Activated naive CD4-positive, alpha-beta T cell treated with anti-CD3 and anti-CD28 coated beads, Interleukin-2, amount 50 U/mL, for 72 hours (primary cell): ENCODE data around the gene MIDN. TPM values are rescaled to one million over a fixed set of nuclear protein-coding genes. Genes with fewer than 3 reads are reported as not detected.
A peak's percentile ranks its signal among the peaks of the same experiment; 100 is the strongest.

Source experiments
- ATAC-seq, 2 donors: fragments of 150-1000 bp; cut with Tn5 transposase; 2 replicates each; pipeline ENCODE4 v1.10.0; 2021; ENCODE audit warnings: mild to moderate bottlenecking in 2 of 2, moderate library complexity in 2 of 2
- DNase-seq, 2 donors: peaks; one replicate each; pipeline ENCODE4 v3.0.0; 2021 to 2022; ENCODE audit warnings: low spot score in 2 of 2
- H3K27ac Mint-ChIP-seq, 2 donors: one replicate each; pipeline ENCODE4 v1.8.0; 2022; ENCODE audit warnings: mild to moderate bottlenecking in 2 of 2, mixed read lengths in 2 of 2
- H3K36me3 Mint-ChIP-seq, 2 donors: one replicate each; pipeline ENCODE4 v1.8.0; 2022; ENCODE audit warnings: mixed read lengths in 2 of 2
- H3K9me3 Mint-ChIP-seq, 2 donors: one replicate each; pipeline ENCODE4 v1.8.0; 2022; ENCODE audit warnings: mixed read lengths in 2 of 2
- total RNA-seq, 2 donors: library from RNA; stranded (reverse); gene quantifications; one replicate each; pipeline ENCODE4 v1.2.3, GENCODE V29; 2022

MIDN gene
- total RNA-seq, 2 donors from 2014 or later = 52.9 to 113 TPM

GRCh38 chr19:1276628-1277022, 28.2 kb downstream of the MIDN start:
- DNase-seq (no peak), ATAC-seq (no peak)
- H3K27ac Mint-ChIP-seq = peak overlapping the region; percentile 88 to 96
- peaks cover 27 to 32% of the 10 kb centered on the region in 2 donors for H3K36me3 Mint-ChIP-seq
- no peaks in the 10 kb centered on the region for H3K9me3 Mint-ChIP-seq

GRCh38 chr19:1277061-1277460, 28.7 kb downstream of the MIDN start:
- Mint-ChIP-seq H3K36me3 (peaks cover 23 to 27% of the 10 kb centered on the region in 2 donors), H3K27ac (peak overlapping the region in 1 of 2 donors; percentile 88), H3K9me3 (no peaks in the 10 kb centered on the region)
- no peak for DNase-seq
- ATAC-seq = no peak

GRCh38 chr19:1278074-1278473, 29.7 kb downstream of the MIDN start:
- no peak for ATAC-seq
- Mint-ChIP-seq H3K36me3 (peaks cover 15 to 18% of the 10 kb centered on the region in 2 donors), H3K9me3 (no peaks in the 10 kb centered on the region), H3K27ac (peak overlapping the region in 1 of 2 donors; percentile 44)
- DNase-seq = no peak

GRCh38 chr19:1278713-1279660, 30.6 kb downstream of the MIDN start:
- no peak for DNase-seq
- peaks cover 10 to 17% of the 10 kb centered on the region in 2 donors for H3K36me3 Mint-ChIP-seq
- H3K9me3 Mint-ChIP-seq = no peaks in the 10 kb centered on the region
- no peak for ATAC-seq
- no peak overlapping the region for H3K27ac Mint-ChIP-seq

GRCh38 chr19:1279782-1280341, 31.5 kb downstream of the MIDN start:
- Mint-ChIP-seq H3K36me3 (peaks cover 8 to 17% of the 10 kb centered on the region in 2 donors), H3K9me3 (no peaks in the 10 kb centered on the region), H3K27ac (no peak overlapping the region)
- ATAC-seq (peak in 1 of 2 donors; percentile 16), DNase-seq (peak; percentile 84 to 90)

GRCh38 chr19:1280636-1281568, 32.5 kb downstream of the MIDN start:
- H3K9me3 Mint-ChIP-seq = no peaks in the 10 kb centered on the region
- ATAC-seq (no peak), DNase-seq (no peak)
- H3K36me3 Mint-ChIP-seq = peaks cover 8 to 17% of the 10 kb centered on the region in 2 donors
- H3K27ac Mint-ChIP-seq = no peak overlapping the region

GRCh38 chr19:1281569-1282287, 33.3 kb downstream of the MIDN start:
- DNase-seq = no peak
- H3K36me3 Mint-ChIP-seq = peaks cover 3 to 13% of the 10 kb centered on the region in 2 donors
- H3K27ac Mint-ChIP-seq = no peak overlapping the region
- no peaks in the 10 kb centered on the region for H3K9me3 Mint-ChIP-seq
- ATAC-seq = no peak

GRCh38 chr19:1282588-1283206, 34.3 kb downstream of the MIDN start:
- H3K27ac Mint-ChIP-seq = no peak overlapping the region
- ATAC-seq (peak in 1 of 2 donors; percentile 30), DNase-seq (no peak)
- H3K36me3 Mint-ChIP-seq = peaks cover 0 to 10% of the 10 kb centered on the region in 2 donors
- H3K9me3 Mint-ChIP-seq = no peaks in the 10 kb centered on the region

- peaks cover 0 to 10% of the 10 kb centered on the region in 2 donors for H3K36me3 Mint-ChIP-seq
- H3K9me3 Mint-ChIP-seq = no peaks in the 10 kb centered on the region
- DNase-seq = no peak
- ATAC-seq = no peak
- H3K27ac Mint-ChIP-seq = no peak overlapping the region
These were observed 35.0 kb downstream of the MIDN start for GRCh38 chr19:1283207-1283916.

GRCh38 chr19:1283917-1284292, 35.5 kb downstream of the MIDN start:
- Mint-ChIP-seq H3K36me3 (peaks cover 0 to 10% of the 10 kb centered on the region in 2 donors), H3K27ac (no peak overlapping the region), H3K9me3 (no peaks in the 10 kb centered on the region)
- ATAC-seq (no peak), DNase-seq (no peak)

- no peak for ATAC-seq
- peaks cover 0 to 9% of the 10 kb centered on the region in 2 donors for H3K36me3 Mint-ChIP-seq
These were observed 36.1 kb downstream of the MIDN start for GRCh38 chr19:1284293-1284978.

GRCh38 chr19:1284979-1285736, 36.8 kb downstream of the MIDN start:
- ATAC-seq = no peak
- peaks cover 0 to 2% of the 10 kb centered on the region in 2 donors for H3K36me3 Mint-ChIP-seq
- DNase-seq = no peak
- no peak overlapping the region for H3K27ac Mint-ChIP-seq
- H3K9me3 Mint-ChIP-seq = no peaks in the 10 kb centered on the region

More at GRCh38 chr19:1284293-1284978, 36.1 kb downstream of the MIDN start:
- Mint-ChIP-seq H3K27ac (no peak overlapping the region), H3K9me3 (no peaks in the 10 kb centered on the region)
- DNase-seq = no peak

- Mint-ChIP-seq H3K9me3 (no peaks in the 10 kb centered on the region), H3K36me3 (no peaks in the 10 kb centered on the region), H3K27ac (no peak within 1 kb of the TSS)
- ATAC-seq = no peak
- no peak for DNase-seq
These were observed 37.5 kb downstream of the MIDN start, which contains the start of gene EFNA2 for GRCh38 chr19:1285737-1286360. Gene EFNA2 (plus strand): TSS chr19:1285873. CDS start chr19:1286169, 296 bp downstream.
